Measurements from ENCODE around the gene NFIA. TPM values are rescaled to one million over a fixed set of nuclear protein-coding genes. Genes with fewer than 3 reads are reported as not detected.

The NFIA gene
- total RNA-seq, 2 donors from 2014 or later, result 75.3 to 81.3 TPM

DNA sequence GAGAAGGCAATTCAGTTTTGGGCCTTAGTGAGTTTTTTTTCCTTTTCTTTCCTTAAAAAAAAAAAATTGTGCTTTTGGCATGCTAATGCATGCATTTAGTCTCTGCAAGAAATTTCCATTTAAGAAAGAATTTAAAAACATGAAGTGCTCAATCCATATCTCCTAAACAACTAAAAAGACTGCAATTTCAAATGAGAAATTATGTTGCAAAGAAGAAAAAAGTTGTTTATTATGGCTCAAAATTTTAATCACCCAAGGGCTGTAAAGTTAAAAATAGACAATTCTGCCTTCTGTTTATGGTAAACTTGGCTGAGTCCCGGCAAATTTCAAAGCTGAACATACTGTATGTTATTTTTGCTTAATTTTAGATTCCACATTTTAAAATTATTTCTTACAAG, 59.7 kb downstream of the NFIA start:
- Histone ChIP-seq H3K9me3 (no peaks in the 10 kb centered on the region), H3K4me1 (peaks cover 0 to 54% of the 10 kb centered on the region in 2 donors), H3K27ac (no peak overlapping the region), H3K4me3 (no peak overlapping the region), H3K27me3 (no peaks in the 10 kb centered on the region), H3K36me3 (no peaks in the 10 kb centered on the region)
- TF ChIP-seq, protein P1, sequence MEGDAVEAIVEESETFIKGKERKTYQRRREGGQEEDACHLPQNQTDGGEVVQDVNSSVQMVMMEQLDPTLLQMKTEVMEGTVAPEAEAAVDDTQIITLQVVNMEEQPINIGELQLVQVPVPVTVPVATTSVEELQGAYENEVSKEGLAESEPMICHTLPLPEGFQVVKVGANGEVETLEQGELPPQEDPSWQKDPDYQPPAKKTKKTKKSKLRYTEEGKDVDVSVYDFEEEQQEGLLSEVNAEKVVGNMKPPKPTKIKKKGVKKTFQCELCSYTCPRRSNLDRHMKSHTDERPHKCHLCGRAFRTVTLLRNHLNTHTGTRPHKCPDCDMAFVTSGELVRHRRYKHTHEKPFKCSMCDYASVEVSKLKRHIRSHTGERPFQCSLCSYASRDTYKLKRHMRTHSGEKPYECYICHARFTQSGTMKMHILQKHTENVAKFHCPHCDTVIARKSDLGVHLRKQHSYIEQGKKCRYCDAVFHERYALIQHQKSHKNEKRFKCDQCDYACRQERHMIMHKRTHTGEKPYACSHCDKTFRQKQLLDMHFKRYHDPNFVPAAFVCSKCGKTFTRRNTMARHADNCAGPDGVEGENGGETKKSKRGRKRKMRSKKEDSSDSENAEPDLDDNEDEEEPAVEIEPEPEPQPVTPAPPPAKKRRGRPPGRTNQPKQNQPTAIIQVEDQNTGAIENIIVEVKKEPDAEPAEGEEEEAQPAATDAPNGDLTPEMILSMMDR (IDR thresholded peaks at IDR 0.05), result no peak
- DNase-seq (ENCODE audit: low spot score), result no peak

GRCh38 chr1:61142726-61143500, 60.6 kb downstream of the NFIA start:
- Histone ChIP-seq H3K36me3 (no peaks in the 10 kb centered on the region), H3K27ac (peak overlapping the region in 1 of 2 donors; percentile 6), H3K4me1 (peaks cover 0 to 55% of the 10 kb centered on the region in 2 donors), H3K9me3 (no peaks in the 10 kb centered on the region), H3K27me3 (no peaks in the 10 kb centered on the region), H3K4me3 (no peak overlapping the region)
- TF ChIP-seq, protein P1 (IDR thresholded peaks at IDR 0.05), result no peak
- no peak for DNase-seq (ENCODE audit: low spot score)

DNA sequence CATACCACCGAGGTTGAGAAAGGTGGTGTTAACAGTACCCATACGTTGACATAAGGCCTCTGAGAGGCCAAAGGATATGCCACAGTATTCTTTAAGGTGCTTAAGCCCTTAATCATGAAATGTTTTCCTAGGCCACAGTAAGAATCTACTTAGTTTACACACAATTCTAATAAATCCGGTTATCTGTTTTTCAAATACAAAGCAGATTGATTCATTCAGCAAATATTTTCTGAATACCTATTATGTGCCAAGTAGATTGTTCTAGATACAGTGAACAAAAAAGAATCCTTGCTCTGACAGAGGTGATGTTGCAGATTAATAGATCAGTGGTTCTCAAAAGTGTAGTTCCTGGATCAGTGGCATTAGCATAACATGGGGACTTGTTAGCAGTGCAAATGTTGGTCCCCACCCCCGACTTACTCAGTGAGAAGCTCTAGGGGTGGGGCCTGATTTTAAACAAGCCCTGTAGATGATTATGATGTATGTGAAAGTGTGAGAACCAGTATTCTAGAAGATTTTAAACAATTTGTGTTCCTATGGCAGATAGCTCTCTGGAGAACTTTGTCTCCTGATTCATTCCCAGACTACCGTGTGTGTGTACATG, 61.6 kb downstream of the NFIA start:
- TF ChIP-seq, protein P1 (IDR thresholded peaks at IDR 0.05), result no peak
- no peak for DNase-seq (ENCODE audit: low spot score)
- no peaks in the 10 kb centered on the region for H3K27me3 ChIP-seq
- no peaks in the 10 kb centered on the region for H3K36me3 ChIP-seq
- H3K9me3 ChIP-seq, result no peaks in the 10 kb centered on the region
- H3K4me3 ChIP-seq, result no peak overlapping the region
- H3K27ac ChIP-seq, result no peak overlapping the region
- peaks cover 0 to 61% of the 10 kb centered on the region in 2 donors for H3K4me1 ChIP-seq

- no peak for DNase-seq (ENCODE audit: low spot score)
- Histone ChIP-seq H3K27ac (no peak overlapping the region), H3K4me1 (peaks cover 0 to 32% of the 10 kb centered on the region in 2 donors), H3K9me3 (no peaks in the 10 kb centered on the region), H3K36me3 (no peaks in the 10 kb centered on the region), H3K4me3 (no peak overlapping the region), H3K27me3 (no peaks in the 10 kb centered on the region)
- TF ChIP-seq, protein P1 (IDR thresholded peaks at IDR 0.05), result no peak
Measured at GRCh38 chr1:61149010-61149860, 66.9 kb downstream of the NFIA start.

DNA sequence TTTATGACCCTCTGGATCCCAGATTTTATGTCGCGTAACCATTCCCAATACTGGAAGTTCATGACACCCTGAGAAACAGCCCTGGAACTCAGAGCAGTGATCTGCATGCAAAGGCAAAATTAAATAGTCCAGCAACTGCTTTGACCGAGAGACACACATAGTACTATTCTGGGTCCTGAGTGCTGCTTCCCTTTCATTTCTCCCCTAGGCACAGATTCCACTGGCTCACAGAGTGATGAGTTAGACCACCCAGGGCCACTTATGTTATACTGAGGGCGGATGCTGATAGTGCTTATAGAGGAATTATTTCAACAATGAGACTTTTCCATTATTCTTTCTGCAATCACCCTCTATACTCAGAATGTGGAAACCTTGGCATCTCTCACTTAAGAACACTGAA, 69.2 kb downstream of the NFIA start:
- no peaks in the 10 kb centered on the region for H3K36me3 ChIP-seq
- H3K4me1 ChIP-seq, result peaks cover 0 to 41% of the 10 kb centered on the region in 2 donors
- TF ChIP-seq, protein P1 (IDR thresholded peaks at IDR 0.05), result no peak
- H3K27me3 ChIP-seq, result no peaks in the 10 kb centered on the region
- no peak overlapping the region for H3K4me3 ChIP-seq
- DNase-seq (ENCODE audit: low spot score), result no peak
- peak overlapping the region in 1 of 2 donors; percentile 15 for H3K27ac ChIP-seq
- no peaks in the 10 kb centered on the region for H3K9me3 ChIP-seq
